HFFc6 (cell line): ENCODE data around the gene RASGRP3. TPM values are rescaled to one million over a fixed set of nuclear protein-coding genes. Genes with fewer than 3 reads are reported as not detected.

Source experiments
- DNase-seq: peaks from one replicate; pipeline ENCODE4 v3.0.0-alpha.2; 2018
- H3K27ac Mint-ChIP-seq: 2 replicates; pipeline ENCODE4 v1.8.0; 2020; ENCODE audit warnings: mild to moderate bottlenecking, mixed read lengths
- H3K27me3 Mint-ChIP-seq: 2 replicates; pipeline ENCODE4 v1.8.0; 2021; ENCODE audit warnings: mild to moderate bottlenecking, moderate library complexity, mixed read lengths; ENCODE audit not compliant: insufficient read depth
- H3K36me3 Mint-ChIP-seq: 2 replicates; pipeline ENCODE4 v1.8.0; 2021; ENCODE audit warnings: low read depth, mixed read lengths
- H3K4me1 Mint-ChIP-seq: 2 replicates; pipeline ENCODE4 v1.8.0; 2020; ENCODE audit warnings: low read depth, mixed read lengths
- H3K4me3 Mint-ChIP-seq: 2 replicates; pipeline ENCODE4 v1.8.0; 2020; ENCODE audit warnings: mild to moderate bottlenecking, moderate library complexity, mixed read lengths
- H3K9me3 Mint-ChIP-seq: 2 replicates; pipeline ENCODE4 v1.8.0; 2020; ENCODE audit warnings: mild to moderate bottlenecking, mixed read lengths
- total RNA-seq, 6 experiments: library from RNA; stranded (reverse); fragmentation: NEBNext Ultra II Directional; extraction: Animal tissue kit (Norgen Biotek cat#: 25700); gene quantifications; 2 replicates in 1 of 6; 3 replicates in 5 of 6; pipeline ENCODE4 v1.2.3, GENCODE V29; 2021
- TF ChIP-seq, protein P1 (sequence below): fragments of 200-600 bp; sonication (generic); IDR thresholded peaks from 2 replicates; pipeline ENCODE4 v1.5.0; 2021; ENCODE audit warnings: antibody characterized with exemption, mild to moderate bottlenecking

The RASGRP3 gene
- total RNA-seq, 6 experiments from 2014 or later: 1.7 to 4.6 (median 3.0) TPM

DNA sequence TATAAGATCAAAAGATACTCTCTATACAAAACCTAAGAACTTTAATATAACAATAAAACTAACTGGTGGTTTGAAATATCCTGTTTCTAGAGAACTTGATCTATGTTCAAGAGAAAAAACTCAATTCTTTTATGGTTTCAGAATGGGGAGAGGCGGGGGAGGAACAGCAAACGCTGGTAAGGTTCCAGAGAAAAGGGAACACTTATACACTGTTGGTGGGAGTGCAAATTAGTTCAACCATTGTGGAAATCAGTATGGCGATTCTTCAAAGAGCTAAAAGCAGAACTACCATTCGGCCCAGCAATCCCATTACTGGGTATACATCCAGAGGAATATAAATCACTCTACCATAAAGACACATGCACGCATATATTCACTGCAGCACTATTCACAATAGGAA, 105.4 kb downstream of the RASGRP3 start:
- TF ChIP-seq, protein P1, sequence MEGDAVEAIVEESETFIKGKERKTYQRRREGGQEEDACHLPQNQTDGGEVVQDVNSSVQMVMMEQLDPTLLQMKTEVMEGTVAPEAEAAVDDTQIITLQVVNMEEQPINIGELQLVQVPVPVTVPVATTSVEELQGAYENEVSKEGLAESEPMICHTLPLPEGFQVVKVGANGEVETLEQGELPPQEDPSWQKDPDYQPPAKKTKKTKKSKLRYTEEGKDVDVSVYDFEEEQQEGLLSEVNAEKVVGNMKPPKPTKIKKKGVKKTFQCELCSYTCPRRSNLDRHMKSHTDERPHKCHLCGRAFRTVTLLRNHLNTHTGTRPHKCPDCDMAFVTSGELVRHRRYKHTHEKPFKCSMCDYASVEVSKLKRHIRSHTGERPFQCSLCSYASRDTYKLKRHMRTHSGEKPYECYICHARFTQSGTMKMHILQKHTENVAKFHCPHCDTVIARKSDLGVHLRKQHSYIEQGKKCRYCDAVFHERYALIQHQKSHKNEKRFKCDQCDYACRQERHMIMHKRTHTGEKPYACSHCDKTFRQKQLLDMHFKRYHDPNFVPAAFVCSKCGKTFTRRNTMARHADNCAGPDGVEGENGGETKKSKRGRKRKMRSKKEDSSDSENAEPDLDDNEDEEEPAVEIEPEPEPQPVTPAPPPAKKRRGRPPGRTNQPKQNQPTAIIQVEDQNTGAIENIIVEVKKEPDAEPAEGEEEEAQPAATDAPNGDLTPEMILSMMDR: no peak
- Mint-ChIP-seq H3K27me3 (no peaks in the 10 kb centered on the region; the same call in 1 of the 2 replicates), H3K36me3 (peaks cover 32% of the 10 kb centered on the region), H3K4me1 (peaks cover 56% of the 10 kb centered on the region), H3K27ac (peak overlapping the region; percentile 12; the same call in 1 of the 2 replicates), H3K9me3 (no peaks in the 10 kb centered on the region), H3K4me3 (no peak overlapping the region)
- DNase-seq: no peak

DNA sequence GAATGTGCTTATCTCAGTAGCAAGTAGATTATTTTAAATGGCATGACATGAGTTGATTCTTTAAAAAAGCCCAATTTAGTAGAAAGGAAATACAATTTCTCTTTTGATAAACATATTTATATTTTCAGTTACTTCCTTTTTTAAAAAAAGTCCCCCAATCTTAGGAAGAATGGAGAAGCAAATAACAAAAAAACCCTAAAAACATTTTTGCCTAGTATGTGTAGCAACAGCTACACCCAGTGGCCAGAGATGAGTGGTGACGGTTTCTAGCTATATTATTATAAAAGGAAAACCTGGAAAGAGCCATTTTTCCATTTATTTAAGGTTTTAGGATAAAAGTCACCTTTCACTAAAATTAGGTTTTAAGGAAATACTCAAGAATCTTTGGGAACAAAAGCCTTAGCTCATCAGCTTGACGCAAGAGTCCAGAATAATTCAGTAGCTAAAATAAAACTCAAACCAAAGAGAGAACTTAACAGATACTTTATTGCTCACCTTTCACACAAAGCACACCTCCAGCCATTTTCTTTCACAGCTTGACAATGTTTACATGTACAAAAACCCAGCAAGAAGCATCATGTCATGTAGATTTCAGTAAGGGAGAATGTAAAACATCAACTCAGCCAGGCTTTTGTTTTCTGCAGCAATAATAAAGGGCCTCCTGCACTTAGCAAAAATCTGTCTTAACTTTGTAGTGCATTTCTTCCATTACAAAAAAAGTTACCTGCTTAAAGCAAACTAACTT, 106.9 kb downstream of the RASGRP3 start:
- no peak overlapping the region for H3K4me3 Mint-ChIP-seq
- TF ChIP-seq, protein P1: peak; percentile 94
- no peaks in the 10 kb centered on the region for H3K9me3 Mint-ChIP-seq
- no peak overlapping the region for H3K27ac Mint-ChIP-seq
- peaks cover 42% of the 10 kb centered on the region for H3K4me1 Mint-ChIP-seq
- DNase-seq: peak; percentile 39
- peaks cover 35% of the 10 kb centered on the region for H3K36me3 Mint-ChIP-seq
- H3K27me3 Mint-ChIP-seq: no peaks in the 10 kb centered on the region; the same call in 1 of the 2 replicates

DNA sequence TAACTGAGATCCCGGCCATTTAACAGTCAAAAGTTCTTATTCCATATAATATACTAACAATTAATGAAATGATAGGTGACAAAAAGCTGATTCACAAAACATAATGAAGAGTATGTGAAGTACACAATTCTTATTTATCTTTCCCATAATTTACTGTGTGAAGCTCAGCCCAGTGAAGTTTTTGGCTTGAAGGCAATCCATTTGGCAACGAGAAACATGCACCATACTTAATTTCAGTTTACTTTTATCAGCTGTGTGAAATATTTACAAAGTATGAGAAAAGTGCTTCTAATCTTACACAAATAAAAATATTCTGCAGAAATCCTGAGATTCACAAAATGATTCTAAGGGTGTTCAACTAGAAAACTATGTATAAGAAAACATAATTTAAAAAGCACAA, 110.3 kb downstream of the RASGRP3 start:
- peaks cover 44% of the 10 kb centered on the region for H3K36me3 Mint-ChIP-seq
- no peaks in the 10 kb centered on the region for H3K27me3 Mint-ChIP-seq
- H3K27ac Mint-ChIP-seq: no peak overlapping the region
- H3K9me3 Mint-ChIP-seq: no peaks in the 10 kb centered on the region
- no peak overlapping the region for H3K4me3 Mint-ChIP-seq
- no peak for DNase-seq
- H3K4me1 Mint-ChIP-seq: peaks cover 41% of the 10 kb centered on the region
- TF ChIP-seq, protein P1: no peak

DNA sequence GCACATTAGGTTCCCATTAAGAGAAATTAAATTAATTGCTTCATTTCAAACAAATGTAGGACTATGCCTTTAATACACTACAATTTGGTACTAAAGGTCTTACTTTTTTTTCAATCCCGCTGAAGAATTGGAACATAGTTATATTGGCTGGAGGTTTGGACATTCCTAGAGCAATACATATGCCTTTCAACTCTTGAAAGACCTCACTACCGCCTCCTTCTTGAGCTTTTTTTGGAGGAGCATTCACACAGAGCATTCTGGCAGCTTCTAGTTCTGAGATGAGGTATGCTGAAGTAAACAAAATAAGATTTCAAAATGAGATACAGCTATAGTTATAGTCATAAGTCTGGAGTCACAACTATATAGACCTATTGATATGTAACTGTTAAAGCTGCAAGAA, 111.8 kb downstream of the RASGRP3 start:
- H3K36me3 Mint-ChIP-seq: peaks cover 47% of the 10 kb centered on the region
- no peak for DNase-seq
- peak overlapping the region; percentile 33; the same call in 1 of the 2 replicates for H3K27ac Mint-ChIP-seq

DNA sequence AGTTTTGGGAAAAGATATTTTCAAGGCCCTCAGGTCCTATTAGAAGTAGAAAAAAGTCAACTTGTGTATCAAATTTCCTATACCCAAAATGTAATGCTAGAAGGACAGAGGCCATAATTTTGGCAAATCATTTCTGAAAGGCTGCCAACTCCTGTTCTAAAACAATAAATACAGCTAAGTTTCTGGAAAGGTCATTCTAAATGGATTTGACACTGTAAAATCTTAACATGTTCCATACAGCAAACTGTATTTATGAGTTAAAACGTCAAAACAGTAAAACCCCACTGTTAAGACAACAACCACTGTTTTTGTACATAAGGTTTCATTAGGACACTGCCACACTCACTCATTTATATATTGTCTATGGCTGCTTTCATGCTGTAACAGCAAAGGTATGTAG, 113.0 kb downstream of the RASGRP3 start:
- H3K27me3 Mint-ChIP-seq: peaks cover 2% of the 10 kb centered on the region
- TF ChIP-seq, protein P1: no peak
- H3K9me3 Mint-ChIP-seq: no peaks in the 10 kb centered on the region
- peaks cover 55% of the 10 kb centered on the region for H3K36me3 Mint-ChIP-seq
- no peak overlapping the region for H3K4me3 Mint-ChIP-seq
- peaks cover 47% of the 10 kb centered on the region for H3K4me1 Mint-ChIP-seq
- DNase-seq: no peak
- H3K27ac Mint-ChIP-seq: no peak overlapping the region

More for the DNA sequence above, 111.8 kb downstream of the RASGRP3 start:
- H3K4me1 Mint-ChIP-seq: peaks cover 42% of the 10 kb centered on the region
- TF ChIP-seq, protein P1: no peak
- H3K27me3 Mint-ChIP-seq: no peaks in the 10 kb centered on the region; the same call in none of the 2 replicates
- H3K9me3 Mint-ChIP-seq: no peaks in the 10 kb centered on the region
- H3K4me3 Mint-ChIP-seq: no peak overlapping the region
